IMR-90 (cell line): Measurements from ENCODE around the gene ERC2. TPM values are rescaled to one million over a fixed set of nuclear protein-coding genes. Genes with fewer than 3 reads are reported as not detected.
A peak's percentile ranks its signal among the peaks of the same experiment; 100 is the strongest.

ENCODE experiments used
- ATAC-seq: fragments of 200-7000 bp; cut with Tn5 transposase; 2 replicates; pipeline ENCODE4 v1.9.1; 2020; ENCODE audit warnings: low read depth, mild to moderate bottlenecking, moderate library complexity
- BruUV-seq: library from RNA; stranded (reverse); fragments of 400-500 nt; replicated peaks from 2 replicates; lab custom pipeline; 2021; lab: Mats Ljungman, UMichigan
- CTCF ChIA-PET: fragments of 300-600 bp; formaldehyde crosslinking; extraction: SDS; loops from one replicate; lab custom pipeline; 2021; ENCODE audit warnings: antibody characterized with exemption; lab: Yijun Ruan, JAX
- POLR2A ChIA-PET: fragments of 300-600 bp; sonication (Branson Sonifier 250); formaldehyde crosslinking; loops from one replicate; lab custom pipeline; 2022; ENCODE audit warnings: antibody characterized with exemption; ENCODE audit not compliant: unreplicated experiment; lab: Charles Lee
- DNase-seq: peaks from one replicate; pipeline ENCODE4 v3.0.0; 2013
- H2AFZ ChIP-seq: replicated peaks from 2 replicates; pipeline ENCODE3; 2013; ENCODE audit warnings: low read length, mild to moderate bottlenecking; ENCODE audit not compliant: poor library complexity
- H2AK5ac ChIP-seq: 2 replicates; pipeline ENCODE4 v1.6.1; 2013; ENCODE audit warnings: low read depth, low read length, inconsistent platforms
- H2AK9ac ChIP-seq: replicated peaks from 2 replicates; pipeline ENCODE3; 2013; ENCODE audit warnings: mild to moderate bottlenecking, low read depth, low read length, moderate library complexity; ENCODE audit not compliant: poor library complexity
- H2BK120ac ChIP-seq: 2 replicates; pipeline ENCODE4 v1.6.1; 2013; ENCODE audit warnings: low read depth, low read length, inconsistent platforms
- H2BK15ac ChIP-seq: 3 replicates; pipeline ENCODE4 v1.6.1; 2013; ENCODE audit warnings: low read depth, low read length, inconsistent platforms
- H2BK20ac ChIP-seq: 2 replicates; pipeline ENCODE4 v1.6.1; 2013; ENCODE audit warnings: low read depth, mild to moderate bottlenecking, inconsistent platforms, low read length, moderate library complexity
- H2BK5ac ChIP-seq: 2 replicates; pipeline ENCODE4 v1.6.1; 2013; ENCODE audit warnings: mild to moderate bottlenecking, low read depth, low read length, inconsistent platforms; ENCODE audit not compliant: poor library complexity, severe bottlenecking
- H3K14ac ChIP-seq: replicated peaks from 2 replicates; pipeline ENCODE4 v1.6.1; 2013; ENCODE audit warnings: low read depth, low read length, inconsistent platforms
- H3K18ac ChIP-seq: 2 replicates; pipeline ENCODE4 v1.6.1; 2013; ENCODE audit warnings: low read depth, low read length, control low read depth
- H3K23ac ChIP-seq: 2 replicates; pipeline ENCODE4 v1.6.1; 2013; ENCODE audit warnings: low read depth, low read length, inconsistent platforms
- H3K27ac ChIP-seq: 2 replicates; pipeline ENCODE4 v1.5.1; 2013; ENCODE audit warnings: mild to moderate bottlenecking, control low read depth, low read length; ENCODE audit not compliant: insufficient read depth
- H3K27me3 ChIP-seq: 2 replicates; pipeline ENCODE4 v1.6.1; 2013; ENCODE audit warnings: low read length; ENCODE audit not compliant: control insufficient read depth, insufficient read depth
- H3K36me3 ChIP-seq: 2 replicates; pipeline ENCODE4 v1.6.1; 2013; ENCODE audit warnings: low read length, mixed read lengths; ENCODE audit not compliant: control insufficient read depth, insufficient read depth
- H3K4ac ChIP-seq: 2 replicates; pipeline ENCODE4 v1.6.1; 2013; ENCODE audit warnings: low read depth, low read length, inconsistent platforms
- H3K4me1 ChIP-seq: 2 replicates; pipeline ENCODE4 v1.6.1; 2013; ENCODE audit warnings: low read length, mixed read lengths; ENCODE audit not compliant: control insufficient read depth, insufficient read depth
- H3K4me2 ChIP-seq: 2 replicates; pipeline ENCODE4 v1.6.1; 2013; ENCODE audit warnings: low read depth, mild to moderate bottlenecking, control low read depth, low read length, moderate library complexity
- H3K4me3 ChIP-seq: 2 replicates; pipeline ENCODE4 v1.5.1; 2013; ENCODE audit warnings: low read depth, mild to moderate bottlenecking, control low read depth, low read length, moderate library complexity; ENCODE audit not compliant: insufficient read depth
- H3K56ac ChIP-seq: 2 replicates; pipeline ENCODE4 v1.6.1; 2013; ENCODE audit warnings: low read length, inconsistent platforms; ENCODE audit not compliant: insufficient read depth; ENCODE audit errors: extremely low read depth
- H3K79me1 ChIP-seq, 2 experiments: 2 replicates each; pipeline ENCODE4 v1.6.1; 2013; ENCODE audit warnings: low read length in 2 of 2, inconsistent platforms in 1 of 2, low read depth in 1 of 2
- H3K9ac ChIP-seq: 2 replicates; pipeline ENCODE4 v1.6.1; 2013; ENCODE audit warnings: low read depth, low read length, control low read depth
- H3K9me1 ChIP-seq: 2 replicates; pipeline ENCODE4 v1.6.1; 2013; ENCODE audit warnings: low read length, inconsistent platforms; ENCODE audit not compliant: insufficient read depth
- H3K9me3 ChIP-seq: 2 replicates; pipeline ENCODE4 v1.6.1; 2013; ENCODE audit warnings: low read length; ENCODE audit not compliant: control insufficient read depth, insufficient read depth
- H4K20me1 ChIP-seq: 2 replicates; pipeline ENCODE4 v1.6.1; 2013; ENCODE audit warnings: low read length, inconsistent platforms; ENCODE audit not compliant: insufficient read depth
- H4K5ac ChIP-seq: 2 replicates; pipeline ENCODE4 v1.6.1; 2013; ENCODE audit warnings: mild to moderate bottlenecking, low read depth, low read length, control low read depth
- H4K8ac ChIP-seq, 2 experiments: 2 replicates each; pipeline ENCODE4 v1.6.1; 2013; ENCODE audit warnings: low read depth in 2 of 2, low read length in 2 of 2, control low read depth in 1 of 2, inconsistent platforms in 1 of 2
- H4K91ac ChIP-seq: 2 replicates; pipeline ENCODE4 v1.6.1; 2013; ENCODE audit warnings: low read depth, low read length, inconsistent platforms; ENCODE audit not compliant: insufficient read depth
- BHLHE40 ChIP-seq: fragments of 150-350 bp; IDR thresholded peaks from 2 replicates; pipeline ENCODE4 v1.6.1; 2016; ENCODE audit warnings: mild to moderate bottlenecking, low read depth, low read length
- CHD1 ChIP-seq: IDR thresholded peaks from 2 replicates; pipeline ENCODE4 v1.6.1; 2012; ENCODE audit warnings: low read depth, low read length, improper control_type of control experiment
- CTCF ChIP-seq: conservative IDR thresholded peaks from 2 replicates; pipeline ENCODE4 v1.5.1; 2012; ENCODE audit warnings: mild to moderate bottlenecking, low read depth, low read length, improper control_type of control experiment
- MAZ ChIP-seq: IDR thresholded peaks from 2 replicates; pipeline ENCODE4 v1.6.1; 2012; ENCODE audit warnings: low read depth, mild to moderate bottlenecking, low read length, improper control_type of control experiment, moderate library complexity, borderline replicate concordance
- MXI1 ChIP-seq: IDR thresholded peaks from 2 replicates; pipeline ENCODE4 v1.6.1; 2012; ENCODE audit warnings: low read depth, mild to moderate bottlenecking, low read length, moderate library complexity, borderline replicate concordance
- NFE2L2 ChIP-seq: fragments of 150-350 bp; IDR thresholded peaks from 2 replicates; pipeline ENCODE4 v1.6.1; 2016; ENCODE audit warnings: low read depth, mild to moderate bottlenecking, low read length
- RCOR1 ChIP-seq: IDR thresholded peaks from 2 replicates; pipeline ENCODE4 v1.6.1; 2012; ENCODE audit warnings: mild to moderate bottlenecking, low read length, improper control_type of control experiment; ENCODE audit not compliant: insufficient replicate concordance
- WGBS, 2 experiments: methylation state at CpG; one replicate each; pipeline versions ENCODE4 v1.1.5 to v1.1.7; 2013; ENCODE audit warnings: missing lambda C conversion rate in 2 of 2; ENCODE audit not compliant: insufficient read length in 1 of 2; ENCODE audit errors: extremely low coverage in 2 of 2; 5-methylcytosine and 5-hydroxymethylcytosine counted together
- dilution Hi-C: fragments of 300-500 bp; cut with HindIII; formaldehyde crosslinking; loops from one replicate; pipeline ENCODE4 v1.14.3; 2018; ENCODE audit warnings: low sequenced_read_pairs; ENCODE audit not compliant: unreplicated experiment
- in situ Hi-C: fragments of 300-500 bp; cut with MboI; formaldehyde crosslinking; loops from 3 replicates; pipeline ENCODE4 v1.14.3; 2019; ENCODE audit warnings: low sequenced_read_pairs, inconsistent platforms, mixed read lengths
- intact Hi-C: fragments of 100-400 bp; cut with micrococcal nuclease; formaldehyde crosslinking; loops from 2 replicates; pipeline ENCODE4 v1.10.0; 2022
- polyA plus RNA-seq, 3 experiments: library from polyadenylated mRNA; depleted of rRNA; stranded (reverse); fragments of >200 nt; gene quantifications; 2 replicates each; pipeline ENCODE4 v1.2.3, GENCODE V29; 2012; ENCODE audit warnings: low replicate concordance in 1 of 3
- total RNA-seq: library from RNA; depleted of rRNA; stranded (reverse); fragments of >200 nt; gene quantifications from 2 replicates; pipeline ENCODE4 v1.2.3, GENCODE V29; 2012

Gene ERC2
- total and polyA plus RNA-seq, 2 of the 4 experiments (the other 2 are of a cell fraction), result 0.17 to 0.18 TPM

- Histone ChIP-seq H3K23ac (no peak overlapping the region), H2BK15ac (peak overlapping the region; percentile 95), H2BK5ac (peak overlapping the region; percentile 81), H3K4me3 (no peak overlapping the region), H3K27me3 (no peaks in the 10 kb centered on the region), H3K36me3 (no peaks in the 10 kb centered on the region), H3K27ac (no peak overlapping the region), H3K56ac (no peak overlapping the region), H2AFZ (no peak overlapping the region), H3K79me1 (no peaks in the 10 kb centered on the region), H3K4me2 (no peak overlapping the region), H3K4ac (peak overlapping the region; percentile 55; the same call in 1 of the 2 replicates), H2BK120ac (peak overlapping the region; percentile 92), H3K4me1 (peaks cover 13% of the 10 kb centered on the region), H4K91ac (peak overlapping the region; percentile 80), H3K14ac (peak overlapping the region; percentile 88; the same call in 1 of the 2 replicates), H3K9ac (no peak overlapping the region), H2BK20ac (peak overlapping the region; percentile 93), H3K9me3 (no peaks in the 10 kb centered on the region), H4K8ac (peak overlapping the region; percentile 3 to 76; a peak in 2 of 4 replicates), H4K5ac (peak overlapping the region; percentile 49; the same call in 1 of the 2 replicates), H2AK5ac (peak overlapping the region; percentile 83; the same call in 1 of the 2 replicates), H3K18ac (peak overlapping the region; percentile 97), H3K9me1 (peaks cover 10% of the 10 kb centered on the region), H4K20me1 (no peaks in the 10 kb centered on the region), H2AK9ac (no peak overlapping the region)
- DNase-seq, result no peak
- BruUV-seq, result no TSS peak
- in situ Hi-C loops, result no loop called here
- TF ChIP-seq CTCF (no peak), MXI1 (no peak), NFE2L2 (no peak), CHD1 (no peak), RCOR1 (no peak), MAZ (no peak), BHLHE40 (no peak)
- WGBS, 2 experiments, result no CpG with 5 or more reads among the region's 10 CpGs
- CTCF ChIA-PET, result interaction anchor here (0.7 kb wide), 1 partner anchor 19 kb away, joined by 3 read pairs; no protein-coding TSS in a partner anchor
- POLR2A ChIA-PET, result no interaction called here
- ATAC-seq, result no peak
- intact Hi-C loops, result no loop called here
- dilution Hi-C loops, result no loop called here
Observed at GRCh38 chr3:55619046-55619808, 849.0 kb downstream of the ERC2 start.
